Smooth muscle cell (in vitro differentiated cells): Measurements from ENCODE around the gene SMOC2. TPM values are rescaled to one million over a fixed set of nuclear protein-coding genes. Genes with fewer than 3 reads are reported as not detected.

Experiments
- DNase-seq: peaks from one replicate; lab custom pipeline; 2025; ENCODE audit not compliant: unreplicated experiment; lab: John Stamatoyannopoulos, UW
- H2AFZ ChIP-seq: fragments of 200-600 bp; sonication (generic); 2 replicates; pipeline ENCODE4 v1.6.0; 2016; ENCODE audit warnings: antibody characterized with exemption, low read depth, mild to moderate bottlenecking
- H3F3A ChIP-seq: fragments of 200-600 bp; sonication (generic); 2 replicates; pipeline ENCODE4 v1.6.0; 2017; ENCODE audit warnings: antibody characterized with exemption, low read depth
- H3K27ac ChIP-seq: fragments of 200-600 bp; sonication (generic); 2 replicates; pipeline ENCODE4 v1.5.1; 2016; ENCODE audit warnings: low read depth, mild to moderate bottlenecking
- H3K27me3 ChIP-seq: fragments of 200-600 bp; sonication (generic); 2 replicates; pipeline ENCODE4 v1.6.1; 2016; ENCODE audit warnings: low read depth, mild to moderate bottlenecking
- H3K36me3 ChIP-seq: fragments of 200-600 bp; sonication (generic); 2 replicates; pipeline ENCODE4 v1.5.1; 2016; ENCODE audit warnings: low read depth
- H3K4me1 ChIP-seq: fragments of 200-600 bp; sonication (generic); 2 replicates; pipeline ENCODE4 v1.5.1; 2016; ENCODE audit warnings: low read depth
- H3K4me2 ChIP-seq: fragments of 200-600 bp; sonication (generic); 2 replicates; pipeline ENCODE4 v1.6.0; 2016; ENCODE audit warnings: mild to moderate bottlenecking
- H3K4me3 ChIP-seq: fragments of 200-600 bp; sonication (generic); 2 replicates; pipeline ENCODE4 v1.5.1; 2016; ENCODE audit warnings: mild to moderate bottlenecking
- H3K79me2 ChIP-seq: fragments of 200-600 bp; sonication (generic); 2 replicates; pipeline ENCODE4 v1.6.0; 2016; ENCODE audit warnings: low read depth, mild to moderate bottlenecking
- H3K9ac ChIP-seq: fragments of 200-600 bp; sonication (generic); 2 replicates; pipeline ENCODE4 v1.6.0; 2016; ENCODE audit warnings: low read depth
- H3K9me3 ChIP-seq: fragments of 200-600 bp; sonication (generic); replicated peaks from 2 replicates; pipeline ENCODE4 v1.5.1; 2016; ENCODE audit warnings: low read depth
- H4K20me1 ChIP-seq: fragments of 200-600 bp; sonication (generic); 2 replicates; pipeline ENCODE4 v1.6.0; 2016; ENCODE audit warnings: low read depth
- CTCF ChIP-seq: fragments of 200-600 bp; sonication (generic); IDR thresholded peaks from 2 replicates; pipeline ENCODE4 v1.5.1; 2017; ENCODE audit warnings: borderline replicate concordance, mild to moderate bottlenecking, antibody characterized with exemption; ENCODE audit not compliant: insufficient read depth, poor library complexity, severe bottlenecking
- WGBS: methylation state at CpG from one replicate; pipeline ENCODE4 v1.1.7; 2016; ENCODE audit warnings: low lambda C conversion rate; 5-methylcytosine and 5-hydroxymethylcytosine counted together
- polyA plus RNA-seq: library from polyadenylated mRNA; unstranded; fragments of >200 nt; fragmentation: Nextera tagmentation; extraction: Ambion mirVana; gene quantifications from 2 replicates; pipeline ENCODE4 v1.2.1, GENCODE V29; 2016
- total RNA-seq: library from RNA; depleted of rRNA; stranded (reverse); fragments of >200 nt; gene quantifications from 2 replicates; pipeline ENCODE4 v1.2.3, GENCODE V29; 2014

The SMOC2 gene
- total and polyA plus RNA-seq, 2 experiments from 2014 or later, result 0.63 to 1.2 TPM

- Histone ChIP-seq H3K9ac (no peak overlapping the region), H3K79me2 (no peaks in the 10 kb centered on the region), H4K20me1 (no peaks in the 10 kb centered on the region), H3K27ac (no peak overlapping the region), H3K27me3 (peaks cover 20% of the 10 kb centered on the region), H3K4me2 (no peak overlapping the region), H3K36me3 (no peaks in the 10 kb centered on the region), H3F3A (no peaks in the 10 kb centered on the region), H3K9me3 (no peaks in the 10 kb centered on the region), H3K4me3 (no peak overlapping the region), H3K4me1 (no peaks in the 10 kb centered on the region), H2AFZ (no peak overlapping the region)
- peak; percentile 32 for TF ChIP-seq CTCF
- 66% methylated on average over 5 of the region's 5 CpGs for WGBS
- DNase-seq, result no peak
Observed at GRCh38 chr6:168451805-168452517, 11.0 kb downstream of the SMOC2 start.

GRCh38 chr6:168452685-168453377 lies 11.8 kb downstream of the SMOC2 start:
- no peak overlapping the region for H3K4me2 ChIP-seq
- no peak for TF ChIP-seq CTCF
- no peaks in the 10 kb centered on the region for H3K36me3 ChIP-seq
- no peaks in the 10 kb centered on the region for H3K79me2 ChIP-seq
- no peak overlapping the region for H3K27ac ChIP-seq
- no peak overlapping the region for H2AFZ ChIP-seq
- H3K9me3 ChIP-seq, result no peaks in the 10 kb centered on the region
- H3F3A ChIP-seq, result no peaks in the 10 kb centered on the region
- H3K27me3 ChIP-seq, result peaks cover 13% of the 10 kb centered on the region
- H3K9ac ChIP-seq, result no peak overlapping the region
- no peaks in the 10 kb centered on the region for H3K4me1 ChIP-seq
- no peaks in the 10 kb centered on the region for H4K20me1 ChIP-seq
- 77% methylated on average over 14 of the region's 18 CpGs for WGBS
- no peak overlapping the region for H3K4me3 ChIP-seq
- no peak for DNase-seq

- no peak overlapping the region for H2AFZ ChIP-seq
- H3K36me3 ChIP-seq, result no peaks in the 10 kb centered on the region
- H3K27me3 ChIP-seq, result peaks cover 8% of the 10 kb centered on the region
- no peaks in the 10 kb centered on the region for H3K9me3 ChIP-seq
- no peak overlapping the region for H3K4me2 ChIP-seq
- H3F3A ChIP-seq, result no peaks in the 10 kb centered on the region
- H3K4me1 ChIP-seq, result no peaks in the 10 kb centered on the region
- no peak overlapping the region for H3K4me3 ChIP-seq
- no peaks in the 10 kb centered on the region for H4K20me1 ChIP-seq
- no peak overlapping the region for H3K9ac ChIP-seq
- H3K79me2 ChIP-seq, result no peaks in the 10 kb centered on the region
- DNase-seq, result no peak
- H3K27ac ChIP-seq, result no peak overlapping the region
- no peak for TF ChIP-seq CTCF
- WGBS, result 86% methylated on average over 32 of the region's 32 CpGs
Observed at GRCh38 chr6:168455847-168456530, 15.0 kb downstream of the SMOC2 start.
